Occipital lobe (tissue), 2 donors: ENCODE results near the gene PDZD2. TPM values are rescaled to one million over a fixed set of nuclear protein-coding genes. Genes with fewer than 3 reads are reported as not detected.
"Not testable (repeated sequence)": the region's sequence is repeated elsewhere in the genome, so short reads cannot be mapped to it uniquely, and the experiment has no call there.

ENCODE experiments used
- DNase-seq: peaks from one replicate; lab custom pipeline; 2025; lab: John Stamatoyannopoulos, UW
- total RNA-seq: library from RNA; depleted of rRNA; stranded (reverse); fragments of >200 nt; gene quantifications from one replicate; pipeline ENCODE4 v1.2.3, GENCODE V29; 2014

PDZD2 gene
- total RNA-seq, 1 donor from 2014 or later = 22.0 TPM

- DNase-seq = no peak
Observed at GRCh38 chr5:31963358-31964006, 324.6 kb downstream of the PDZD2 start.

GRCh38 chr5:31964007-31964360, 325.1 kb downstream of the PDZD2 start:
- DNase-seq = no peak

DNA sequence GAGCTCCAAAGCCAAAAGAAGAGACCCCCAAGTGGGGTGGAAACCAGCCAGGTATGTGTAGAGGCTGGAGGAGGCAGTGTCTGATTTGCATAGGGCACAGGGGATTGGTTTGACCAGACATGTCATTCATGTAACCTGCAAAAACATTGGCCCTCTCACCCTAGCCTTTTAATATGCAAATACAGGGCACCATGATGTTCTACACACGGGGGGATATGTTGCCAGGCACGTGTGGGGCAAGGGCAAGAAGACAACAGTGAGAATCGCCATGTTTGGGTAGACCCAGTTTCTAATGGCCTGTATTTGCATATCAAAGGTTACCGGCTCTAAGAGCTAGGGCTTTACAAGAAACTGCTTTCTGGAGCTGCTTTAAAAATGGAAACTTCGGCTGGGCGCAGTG, 326.3 kb downstream of the PDZD2 start:
- no peak for DNase-seq

- no peak for DNase-seq
Observed at GRCh38 chr5:31966936-31967335, 328.0 kb downstream of the PDZD2 start.

DNA sequence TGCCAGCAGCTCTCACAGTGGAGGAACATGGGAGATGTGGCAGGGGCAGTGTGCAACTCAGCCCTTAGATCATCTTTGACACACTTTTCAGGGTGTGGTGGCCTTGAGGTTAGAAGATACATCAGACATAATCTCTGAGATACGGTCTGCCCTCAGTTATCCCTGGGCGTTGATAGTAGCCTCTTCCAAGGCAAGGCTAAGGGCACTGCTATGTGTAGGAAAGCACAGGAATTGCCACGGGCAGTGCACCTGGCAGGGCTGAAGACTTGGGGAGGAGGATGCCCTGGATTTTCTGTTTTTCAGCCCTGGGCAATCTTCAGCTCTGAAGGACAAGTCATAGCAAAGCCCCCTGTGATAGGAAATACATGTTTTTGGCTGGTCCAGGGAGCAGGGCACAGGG, 328.5 kb downstream of the PDZD2 start:
- DNase-seq = no peak

GRCh38 chr5:31972558-31972957, 333.6 kb downstream of the PDZD2 start:
- DNase-seq = no peak

DNA sequence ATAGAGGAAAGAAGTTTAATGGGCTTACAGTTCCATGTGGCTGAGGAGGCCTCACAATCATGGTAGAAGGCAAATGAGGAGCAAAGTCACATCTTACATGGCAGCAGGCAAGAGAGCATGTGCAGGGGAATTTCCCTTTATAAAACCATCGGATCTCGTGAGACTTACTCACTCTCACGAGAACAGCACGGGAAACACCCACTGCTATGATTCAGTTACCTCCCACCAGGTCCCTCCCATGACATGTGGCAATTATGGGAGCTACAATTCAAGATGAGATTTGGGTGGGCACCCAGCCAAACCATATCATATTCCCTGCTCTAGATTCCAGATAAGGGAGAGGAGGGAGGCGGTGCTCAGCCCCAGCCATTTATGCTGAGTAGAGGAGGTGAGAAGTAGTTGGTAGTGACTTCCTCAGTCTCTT, 336.3 kb downstream of the PDZD2 start:
- DNase-seq = not testable (repeated sequence)

GRCh38 chr5:31976169-31976568, 337.2 kb downstream of the PDZD2 start:
- no peak for DNase-seq

DNA sequence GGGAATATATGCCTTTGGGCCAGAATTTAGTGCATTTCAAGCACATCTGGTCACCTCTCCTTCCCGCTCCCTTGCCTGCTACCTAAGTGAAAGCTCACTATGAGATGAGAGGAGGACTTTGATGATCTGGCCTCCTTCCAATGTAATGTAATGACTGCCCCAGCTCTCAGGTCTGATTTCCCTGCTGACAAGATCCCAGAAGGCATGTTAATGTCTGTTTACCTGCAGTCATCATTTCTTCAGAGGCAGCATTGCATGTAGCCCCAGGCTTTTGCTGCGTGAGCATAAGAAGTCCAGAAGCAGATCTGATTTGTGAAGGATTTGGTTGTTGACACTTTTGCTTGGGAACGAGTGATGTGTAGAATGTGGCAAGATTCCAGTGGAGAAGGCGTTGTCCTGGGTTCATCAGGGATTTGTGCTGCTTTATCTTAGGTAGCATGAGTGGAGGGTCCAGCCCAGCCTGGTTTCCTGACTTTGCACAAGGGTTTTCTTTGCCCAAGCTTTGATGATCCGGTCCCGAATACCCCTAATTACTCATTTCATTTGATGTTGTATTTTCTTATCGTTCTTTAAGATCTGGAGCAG, 342.5 kb downstream of the PDZD2 start:
- DNase-seq = no peak

DNA sequence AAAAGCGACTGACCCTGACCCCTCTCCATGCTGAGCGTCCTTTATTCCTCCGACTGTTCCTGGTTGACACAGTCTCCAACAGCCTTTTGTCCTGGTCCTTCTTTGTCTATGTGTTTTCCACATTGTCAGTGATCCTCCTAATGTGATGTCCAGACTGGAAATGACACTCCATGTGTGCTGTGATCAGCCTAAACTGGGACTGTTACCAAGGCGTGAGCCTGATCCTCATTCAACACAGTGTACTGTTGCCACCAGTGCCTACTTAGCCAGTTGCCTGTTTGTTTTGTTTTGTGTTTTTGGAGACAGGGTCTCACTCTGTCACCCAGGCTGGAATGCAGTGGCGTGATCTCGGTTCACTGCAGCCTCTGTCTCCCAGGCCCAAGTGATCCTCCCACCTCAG, 343.1 kb downstream of the PDZD2 start:
- no peak for DNase-seq

DNA sequence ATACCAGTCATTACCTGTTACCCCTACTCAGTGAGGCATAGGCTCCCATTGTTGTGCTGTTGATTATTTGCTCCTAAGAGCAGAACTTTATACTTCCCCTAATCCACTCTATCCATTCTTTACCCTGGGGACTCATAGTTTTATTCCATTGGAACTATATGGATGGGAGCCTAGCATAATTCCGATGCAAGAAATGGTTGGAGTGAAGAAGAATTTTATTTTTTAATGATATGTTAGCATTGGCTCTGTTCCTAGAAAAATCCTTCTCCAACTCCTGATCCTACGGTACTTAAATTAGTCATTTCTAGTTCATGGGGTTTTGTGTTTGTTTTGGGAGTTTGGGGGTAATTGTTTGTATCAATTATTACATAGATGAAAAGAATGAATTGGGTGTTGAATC, 343.7 kb downstream of the PDZD2 start:
- DNase-seq = no peak

- no peak for DNase-seq
Observed at GRCh38 chr5:31983851-31984250, 344.9 kb downstream of the PDZD2 start.

DNA sequence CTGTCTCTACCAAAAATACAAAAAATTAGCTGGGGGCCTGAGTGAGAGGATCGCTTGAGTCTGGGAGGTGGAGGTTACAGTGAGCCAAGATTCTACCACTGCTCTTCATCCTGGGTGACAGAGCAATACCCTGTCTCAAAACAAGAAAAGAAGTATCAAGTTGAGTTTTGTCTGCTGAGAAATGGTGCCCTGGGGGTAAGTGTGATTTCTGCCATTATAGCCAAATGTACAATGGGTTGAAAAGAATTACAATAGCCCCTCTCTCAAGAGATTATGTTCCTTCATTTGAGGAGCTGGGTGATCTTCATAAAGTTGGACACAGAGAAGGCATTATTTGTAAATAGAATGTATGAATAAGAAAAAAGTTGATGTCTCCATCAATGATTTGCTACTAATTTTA, 345.8 kb downstream of the PDZD2 start:
- DNase-seq = no peak

DNA sequence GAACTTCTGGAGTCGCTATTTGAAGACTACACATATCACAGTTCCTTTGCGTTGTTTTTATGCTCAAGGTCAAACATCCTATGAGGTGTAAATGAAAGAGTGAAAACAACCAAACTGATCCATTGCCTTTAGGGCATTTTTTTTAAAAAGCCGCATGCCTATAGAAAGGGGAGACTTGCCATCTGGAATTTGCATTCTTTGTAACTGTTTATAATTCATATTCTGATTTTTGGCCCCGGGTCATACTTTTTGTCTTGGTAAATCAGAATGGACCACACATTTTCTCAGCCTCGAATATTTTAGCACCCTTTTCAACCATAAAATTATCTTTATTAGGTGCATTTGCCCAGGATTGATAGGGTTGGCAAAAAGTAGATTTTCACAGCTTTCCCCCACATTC, 347.2 kb downstream of the PDZD2 start:
- DNase-seq = no peak

DNA sequence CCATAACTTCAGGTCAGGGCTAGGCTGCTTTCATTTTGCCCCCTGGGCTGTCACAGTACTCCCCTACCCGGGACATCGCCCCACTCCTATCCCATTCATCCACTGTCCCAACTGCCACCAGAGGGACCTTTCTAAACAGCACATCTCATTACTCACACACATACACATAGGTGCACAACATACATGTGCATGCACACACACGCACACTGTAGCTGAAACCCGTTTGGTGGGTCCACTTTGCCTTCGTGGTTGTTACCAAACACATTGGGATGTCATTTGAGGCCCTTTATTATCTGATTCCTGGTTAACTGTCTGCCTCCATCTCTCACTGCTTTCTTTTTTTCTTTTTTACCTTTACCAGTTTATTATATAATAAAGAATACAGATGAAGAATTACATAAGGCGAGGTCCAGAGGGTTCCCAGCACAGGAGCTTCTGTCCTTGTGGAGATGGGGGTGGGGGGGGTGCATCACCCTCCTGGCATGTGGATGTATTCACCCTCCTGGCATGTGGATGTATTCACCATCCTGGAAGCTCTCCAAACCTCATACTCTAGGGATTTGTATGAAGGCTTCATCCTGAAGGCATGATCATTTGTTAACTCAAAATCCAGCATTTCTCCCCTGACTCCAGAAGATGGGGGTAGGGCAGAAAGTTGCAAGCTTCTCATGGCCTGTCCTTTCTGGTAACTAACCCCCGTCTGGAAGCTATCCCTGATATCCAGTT, 349.2 kb downstream of the PDZD2 start:
- DNase-seq = no peak

DNA sequence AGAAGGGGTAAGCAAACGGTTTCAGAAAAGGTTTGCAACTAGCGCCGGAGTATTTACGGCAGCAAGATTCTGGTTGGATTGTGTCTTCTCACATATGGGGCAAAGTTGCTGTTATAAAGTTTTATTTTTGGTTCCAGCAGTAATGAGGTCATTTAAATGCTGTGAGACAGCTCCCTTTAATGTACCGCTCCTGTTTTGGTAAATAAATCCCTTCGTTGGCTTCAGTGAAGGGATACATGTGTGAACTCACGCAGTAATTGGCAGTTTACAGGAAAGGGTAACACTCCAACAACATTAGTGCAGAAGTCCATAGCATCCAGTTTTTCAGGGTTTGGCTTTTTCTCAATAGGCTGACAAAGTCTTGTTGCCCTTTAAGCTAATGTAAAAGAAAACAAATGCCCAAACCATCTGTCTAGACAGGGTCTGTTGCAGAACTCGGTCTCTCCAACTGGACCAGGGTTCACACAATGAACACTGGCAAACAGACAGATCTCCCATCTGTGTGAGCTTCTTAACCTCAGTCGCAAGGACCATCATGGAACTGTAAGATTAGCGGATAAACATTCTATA, 351.2 kb downstream of the PDZD2 start:
- DNase-seq = no peak

DNA sequence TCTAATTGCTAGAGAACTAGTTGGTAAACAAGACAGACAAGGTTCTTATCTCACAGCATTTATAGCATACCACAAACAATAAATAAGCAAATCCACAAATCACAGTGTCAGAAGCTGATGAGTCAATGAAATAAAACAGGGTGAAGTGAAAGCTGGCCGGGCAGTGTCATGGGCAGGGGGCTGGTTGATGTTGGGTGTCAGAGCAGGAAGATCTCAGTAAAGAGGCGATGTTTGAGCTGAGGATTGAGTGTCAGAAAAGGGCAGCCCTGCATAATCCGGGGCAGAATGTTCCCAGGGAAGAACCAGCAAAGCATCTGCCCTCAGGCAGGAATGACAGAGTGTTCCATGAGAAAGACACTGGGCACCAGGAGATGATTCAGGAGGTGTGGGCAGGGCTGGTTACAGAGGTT, 351.8 kb downstream of the PDZD2 start:
- no peak for DNase-seq

- no peak for DNase-seq
Observed at GRCh38 chr5:31992377-31992776, 353.4 kb downstream of the PDZD2 start.

- DNase-seq = no peak
Observed at GRCh38 chr5:31993165-31993961, 354.4 kb downstream of the PDZD2 start.

GRCh38 chr5:31995006-31995405, 356.1 kb downstream of the PDZD2 start:
- DNase-seq = no peak

DNA sequence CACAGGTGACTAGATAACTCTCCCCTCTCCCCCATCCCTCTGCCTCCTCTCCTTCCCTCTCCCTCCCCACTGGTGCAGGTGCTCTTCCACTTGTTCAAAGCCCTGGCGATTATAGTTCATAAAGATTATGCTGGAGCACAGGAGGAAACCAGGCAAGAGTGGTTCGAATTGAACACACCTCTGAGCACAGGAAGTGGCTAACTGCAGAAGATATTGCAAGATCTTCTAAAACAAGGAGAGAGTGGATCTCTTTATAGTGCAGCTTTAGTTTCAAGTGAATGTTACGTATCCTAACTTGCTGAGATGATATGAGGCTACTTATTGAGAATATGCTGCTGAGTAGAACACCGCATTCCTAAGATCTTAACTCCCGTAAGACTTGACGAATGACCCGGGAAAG, 356.8 kb downstream of the PDZD2 start:
- DNase-seq = no peak

- DNase-seq = no peak
Observed at GRCh38 chr5:31996909-31997308, 358.0 kb downstream of the PDZD2 start.
